DMS153 (cell line): Measurements from ENCODE around the gene FAM168A.

Source experiments
- DNase-seq: peaks from one replicate; lab custom pipeline; 2025; lab: John Stamatoyannopoulos, UW

FAM168A gene

GRCh38 chr11:73597956-73598718 is at the start of gene FAM168A:
TSS of gene FAM168A (minus strand) at chr11:73598112. CDS start at chr11:73468474, 129,638 bp downstream.
- peak; percentile 95 for DNase-seq

GRCh38 chr11:73647459-73648100 is 49.7 kb upstream of the FAM168A start:
- DNase-seq = peak; percentile 95

- DNase-seq = no peak
Observed at GRCh38 chr11:73645972-73646631, 48.2 kb upstream of the FAM168A start, which contains the start of gene PLEKHB1. TSS of gene PLEKHB1 (plus strand) at chr11:73646581. CDS start at chr11:73646609, 28 bp downstream.

- no peak for DNase-seq
Observed at GRCh38 chr11:73645121-73645969, 47.4 kb upstream of the FAM168A start.

GRCh38 chr11:73641668-73642067 is 43.8 kb upstream of the FAM168A start:
- no peak for DNase-seq

- DNase-seq = no peak
Observed at GRCh38 chr11:73640592-73640991, 42.7 kb upstream of the FAM168A start.

- DNase-seq = no peak
Observed at GRCh38 chr11:73637012-73637411, 39.1 kb upstream of the FAM168A start.

GRCh38 chr11:73636249-73636648 is 38.3 kb upstream of the FAM168A start:
- DNase-seq = no peak

- DNase-seq = no peak
Observed at GRCh38 chr11:73635721-73636120, 37.8 kb upstream of the FAM168A start.

GRCh38 chr11:73633999-73634398 is 36.1 kb upstream of the FAM168A start:
- DNase-seq = no peak

- DNase-seq = no peak
Observed at GRCh38 chr11:73632996-73633395, 35.1 kb upstream of the FAM168A start.

- DNase-seq = no peak
Observed at GRCh38 chr11:73629907-73630306, 32.0 kb upstream of the FAM168A start.

GRCh38 chr11:73625696-73626318 is 27.9 kb upstream of the FAM168A start:
- peak; percentile 74 for DNase-seq

- DNase-seq = no peak
Observed at GRCh38 chr11:73623686-73624085, 25.8 kb upstream of the FAM168A start.

- no peak for DNase-seq
Observed at GRCh38 chr11:73622926-73623593, 25.1 kb upstream of the FAM168A start.

- DNase-seq = no peak
Observed at GRCh38 chr11:73614591-73614990, 16.7 kb upstream of the FAM168A start.

GRCh38 chr11:73612601-73613140 is 14.8 kb upstream of the FAM168A start:
- no peak for DNase-seq

GRCh38 chr11:73598719-73599379 is 937 bp upstream of the FAM168A start:
- no peak for DNase-seq

- no peak for DNase-seq
Observed at GRCh38 chr11:73597336-73597955, 466 bp downstream of the FAM168A start.

- no peak for DNase-seq
Observed at GRCh38 chr11:73596547-73596946, 1.4 kb downstream of the FAM168A start.
